GM18951 (cell line): ENCODE results near the gene CLCN1.

Experiments used
- POLR2A ChIP-seq: IDR thresholded peaks from 4 replicates; pipeline ENCODE4 v1.6.1; 2011; ENCODE audit warnings: mild to moderate bottlenecking; ENCODE audit not compliant: insufficient read length, insufficient read depth; ENCODE audit errors: extremely low read depth
- in situ Hi-C: fragments of 300-500 bp; cut with MboI; formaldehyde crosslinking; loops from one replicate; pipeline ENCODE4 v1.12.0; 2022; ENCODE audit warnings: low sequenced_read_pairs, mixed read lengths, inconsistent platforms; ENCODE audit not compliant: unreplicated experiment

Gene CLCN1

DNA sequence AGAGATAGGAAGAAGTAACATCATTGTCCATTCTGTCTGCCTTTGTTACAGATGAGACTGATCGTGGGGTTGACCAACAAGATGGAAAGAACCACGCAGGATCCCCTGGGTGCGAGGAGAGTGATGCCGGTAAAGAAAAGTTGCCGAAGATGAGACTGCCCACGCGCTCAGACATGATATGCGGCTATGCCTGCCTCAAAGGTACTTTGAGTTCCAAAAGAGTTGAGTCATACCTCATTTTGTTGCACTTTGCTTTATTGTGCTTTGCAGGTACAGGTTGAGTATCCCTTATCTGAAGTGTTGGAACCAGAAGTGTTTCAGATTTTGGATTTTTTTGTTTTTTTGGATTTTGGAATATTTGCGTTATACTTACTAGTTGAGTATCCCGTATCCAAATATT, 12.2 kb upstream of the CLCN1 start:
- in situ Hi-C loops = no loop called here
- no peak for TF ChIP-seq POLR2A

- in situ Hi-C loops = no loop called here
- no peak for TF ChIP-seq POLR2A
These were observed 11.0 kb upstream of the CLCN1 start for GRCh38 chr7:143304938-143305337.

DNA sequence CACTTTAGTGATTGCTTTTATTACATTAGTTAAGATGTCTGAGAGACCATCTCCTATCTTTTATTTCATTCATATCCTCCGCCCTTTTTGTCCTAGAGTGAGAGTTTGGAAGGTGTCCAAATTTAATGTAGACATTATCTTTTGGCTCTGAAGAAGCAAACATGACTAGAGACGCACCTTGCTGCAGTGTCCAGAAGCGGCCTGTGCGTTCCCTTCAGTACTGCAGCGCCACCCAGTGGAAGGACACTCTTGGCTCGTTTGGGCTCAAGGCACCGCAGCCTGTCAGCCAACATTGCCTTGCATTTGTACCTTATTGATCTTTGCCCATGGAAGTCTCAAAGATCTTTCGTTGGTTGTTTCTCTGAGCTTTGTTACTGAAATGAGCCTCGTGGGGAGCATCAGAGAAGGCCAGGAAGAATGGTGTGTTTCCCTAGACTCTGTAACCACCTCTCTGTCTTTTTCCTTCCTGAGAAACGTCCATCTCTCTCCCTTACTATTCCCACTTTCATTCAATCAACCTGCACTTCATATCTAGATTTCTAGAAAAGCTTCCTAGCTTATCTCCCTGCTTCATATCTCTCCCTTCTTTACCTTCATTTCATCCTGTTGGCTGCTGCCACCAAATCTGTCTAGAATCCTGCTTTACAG, 10.4 kb upstream of the CLCN1 start:
- TF ChIP-seq POLR2A = no peak
- in situ Hi-C loops = no loop called here

- TF ChIP-seq POLR2A = no peak
- in situ Hi-C loops = no loop called here
These were observed 7.3 kb upstream of the CLCN1 start for GRCh38 chr7:143308632-143309031.

GRCh38 chr7:143314127-143314526, 1.8 kb upstream of the CLCN1 start:
- in situ Hi-C loops = no loop called here
- TF ChIP-seq POLR2A = no peak

DNA sequence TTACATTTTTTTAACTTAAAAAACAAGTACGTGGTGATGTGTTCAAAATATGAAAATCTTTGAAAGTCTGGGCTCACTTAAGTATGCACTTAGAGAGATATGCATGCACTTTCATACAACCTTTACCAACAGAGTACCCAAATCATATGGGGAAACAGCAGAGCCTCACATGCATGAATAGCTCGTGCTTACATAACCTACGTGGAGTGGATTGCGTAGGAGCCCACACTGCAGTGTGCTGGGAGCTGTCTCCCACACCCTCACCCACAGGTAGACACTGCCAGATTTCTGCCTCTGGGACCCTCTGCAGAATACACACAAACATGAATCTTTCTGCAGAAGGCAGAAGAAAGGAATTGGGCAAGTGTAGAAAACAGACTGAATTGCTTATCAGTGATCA, 581 bp downstream of the CLCN1 start:
- in situ Hi-C loops = no loop called here
- no peak for TF ChIP-seq POLR2A

DNA sequence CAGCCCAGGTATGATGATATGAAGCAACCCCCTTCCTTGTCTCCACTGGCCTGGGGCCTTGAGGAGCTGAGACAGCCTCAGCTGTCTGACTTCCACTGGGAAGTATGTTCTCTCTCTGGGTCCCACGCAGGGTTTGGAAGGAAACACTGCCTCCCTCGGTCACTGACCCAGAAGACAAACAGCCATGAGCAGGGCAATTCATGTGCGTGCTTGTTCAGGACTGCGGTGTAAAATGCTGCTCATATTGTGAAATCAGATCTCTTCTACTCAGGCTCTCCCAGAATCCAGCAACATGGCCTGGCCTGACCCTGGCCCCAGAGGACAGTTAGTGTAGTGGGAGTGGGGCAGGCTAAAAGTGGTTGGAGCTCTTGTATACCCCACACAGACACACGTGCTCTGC, 2.8 kb downstream of the CLCN1 start:
- no peak for TF ChIP-seq POLR2A
- in situ Hi-C loops = no loop called here

DNA sequence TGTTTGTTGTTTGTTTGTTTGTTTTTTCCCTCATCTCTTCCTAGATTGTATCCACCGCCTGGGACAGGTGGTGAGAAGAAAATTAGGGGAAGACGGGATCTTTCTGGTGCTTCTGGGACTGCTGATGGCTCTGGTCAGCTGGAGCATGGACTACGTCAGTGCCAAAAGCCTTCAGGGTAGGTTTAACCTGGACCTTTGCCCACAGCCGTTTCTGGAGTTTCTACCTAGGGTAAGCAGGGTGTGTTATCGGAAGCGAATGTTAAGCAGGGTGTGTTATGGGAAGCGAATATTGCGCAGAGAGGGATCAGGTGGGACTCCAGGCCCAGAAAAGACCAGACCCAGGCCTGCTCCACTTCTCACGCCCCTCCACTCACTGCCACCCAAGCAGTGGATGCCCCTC, 4.7 kb downstream of the CLCN1 start:
- in situ Hi-C loops = no loop called here
- no peak for TF ChIP-seq POLR2A

GRCh38 chr7:143321242-143321641, 5.3 kb downstream of the CLCN1 start:
- in situ Hi-C loops = no loop called here

GRCh38 chr7:143321734-143322133, 5.8 kb downstream of the CLCN1 start:
- in situ Hi-C loops = no loop called here
- no peak for TF ChIP-seq POLR2A

More at GRCh38 chr7:143321242-143321641, 5.3 kb downstream of the CLCN1 start:
- no peak for TF ChIP-seq POLR2A

- no peak for TF ChIP-seq POLR2A
- in situ Hi-C loops = no loop called here
These were observed 7.1 kb downstream of the CLCN1 start for GRCh38 chr7:143322760-143323633.

DNA sequence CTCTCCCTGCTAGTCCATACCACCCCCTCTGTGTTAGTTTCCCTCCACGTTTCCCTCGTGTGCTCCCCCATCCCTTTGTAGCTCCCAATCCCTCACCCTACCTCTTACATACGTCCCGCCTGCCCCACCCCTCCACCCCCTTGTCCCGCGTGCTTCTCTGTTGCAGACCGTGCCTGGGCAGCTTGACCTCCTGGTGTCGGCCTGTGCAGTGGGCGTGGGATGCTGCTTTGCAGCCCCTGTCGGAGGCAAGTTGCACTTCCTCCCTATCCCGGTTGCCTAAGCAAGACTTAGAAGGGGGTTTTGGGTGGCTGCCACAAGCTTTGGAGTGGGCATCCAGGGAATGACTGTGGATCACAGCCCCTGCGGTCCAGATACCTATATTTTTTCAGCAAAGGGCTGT, 7.7 kb downstream of the CLCN1 start:
- in situ Hi-C loops = no loop called here
- TF ChIP-seq POLR2A = no peak

GRCh38 chr7:143325240-143325639, 9.3 kb downstream of the CLCN1 start:
- no peak for TF ChIP-seq POLR2A
- in situ Hi-C loops = no loop called here

- in situ Hi-C loops = no loop called here
These were observed 12.0 kb downstream of the CLCN1 start for GRCh38 chr7:143327903-143328302.

GRCh38 chr7:143329471-143330170, 13.7 kb downstream of the CLCN1 start:
- in situ Hi-C loops = no loop called here
- TF ChIP-seq POLR2A = no peak

More at GRCh38 chr7:143327903-143328302, 12.0 kb downstream of the CLCN1 start:
- TF ChIP-seq POLR2A = no peak
